ENCODE measurements around the gene RING1. TPM values are rescaled to one million over a fixed set of nuclear protein-coding genes. Genes with fewer than 3 reads are reported as not detected.

The RING1 gene
- total and polyA plus RNA-seq, 3 donors from 2014 or later, result 36.2 to 60.2 (median 38.0) TPM

DNA sequence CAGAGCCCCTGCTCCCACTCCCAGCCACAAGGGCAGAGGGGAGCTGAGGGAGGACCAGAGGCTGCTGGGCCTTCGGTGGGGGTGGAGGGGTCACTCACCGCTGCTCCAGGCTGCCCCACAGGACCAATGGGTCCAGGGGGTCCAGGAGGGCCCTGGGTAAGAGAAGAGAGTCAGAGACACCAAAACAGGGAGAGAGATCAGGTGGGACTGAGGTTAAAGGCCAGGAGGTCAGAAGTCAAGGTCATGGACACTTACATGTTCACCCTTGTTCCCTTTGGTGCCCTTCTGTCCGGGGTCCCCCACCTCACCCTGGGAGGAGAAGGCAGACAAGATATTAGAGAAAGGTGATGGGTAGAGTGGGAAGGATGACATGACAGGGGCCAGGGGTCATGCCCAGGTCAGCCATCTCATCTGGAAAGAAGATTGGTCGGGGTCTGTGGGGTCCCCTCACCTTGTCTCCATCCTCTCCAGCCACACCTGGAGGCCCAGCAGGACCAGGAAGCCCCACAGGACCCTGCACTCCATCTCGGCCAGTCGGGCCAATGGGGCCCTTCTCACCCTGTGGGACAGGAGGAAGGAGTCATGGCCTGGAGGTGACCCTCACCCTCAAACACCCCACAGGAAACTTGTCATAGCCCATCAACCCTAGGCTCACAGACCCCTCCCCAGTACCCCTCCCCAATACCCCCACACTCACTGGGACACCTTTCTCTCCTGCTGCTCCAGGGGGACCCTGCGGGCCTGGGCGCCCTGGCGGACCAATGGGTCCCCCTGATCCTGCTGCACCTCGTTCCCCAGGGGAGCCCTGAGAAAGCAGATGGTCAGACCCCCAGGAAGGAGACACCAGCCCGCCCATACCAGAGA is 37.1 kb upstream of the RING1 start:
- DNase-seq, result no peak
- Histone ChIP-seq H3K9me3 (no peaks in the 10 kb centered on the region), H3K36me3 (ENCODE audit: low read depth, missing control alignments) (no peaks in the 10 kb centered on the region), H3K27ac (no peak overlapping the region), H3K4me3 (no peak overlapping the region), H3K27me3 (no peaks in the 10 kb centered on the region), H3K4me1 (no peaks in the 10 kb centered on the region)
- TF ChIP-seq, protein P1, sequence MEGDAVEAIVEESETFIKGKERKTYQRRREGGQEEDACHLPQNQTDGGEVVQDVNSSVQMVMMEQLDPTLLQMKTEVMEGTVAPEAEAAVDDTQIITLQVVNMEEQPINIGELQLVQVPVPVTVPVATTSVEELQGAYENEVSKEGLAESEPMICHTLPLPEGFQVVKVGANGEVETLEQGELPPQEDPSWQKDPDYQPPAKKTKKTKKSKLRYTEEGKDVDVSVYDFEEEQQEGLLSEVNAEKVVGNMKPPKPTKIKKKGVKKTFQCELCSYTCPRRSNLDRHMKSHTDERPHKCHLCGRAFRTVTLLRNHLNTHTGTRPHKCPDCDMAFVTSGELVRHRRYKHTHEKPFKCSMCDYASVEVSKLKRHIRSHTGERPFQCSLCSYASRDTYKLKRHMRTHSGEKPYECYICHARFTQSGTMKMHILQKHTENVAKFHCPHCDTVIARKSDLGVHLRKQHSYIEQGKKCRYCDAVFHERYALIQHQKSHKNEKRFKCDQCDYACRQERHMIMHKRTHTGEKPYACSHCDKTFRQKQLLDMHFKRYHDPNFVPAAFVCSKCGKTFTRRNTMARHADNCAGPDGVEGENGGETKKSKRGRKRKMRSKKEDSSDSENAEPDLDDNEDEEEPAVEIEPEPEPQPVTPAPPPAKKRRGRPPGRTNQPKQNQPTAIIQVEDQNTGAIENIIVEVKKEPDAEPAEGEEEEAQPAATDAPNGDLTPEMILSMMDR (IDR thresholded peaks at IDR 0.05), result no peak
- no peak for TF ChIP-seq POLR2A (IDR thresholded peaks at IDR 0.05)
- 89% methylated on average over 8 to 11 of the region's 11 CpGs for WGBS, 2 donors
- intact Hi-C loops (cut with DNase I; ENCODE audit: low total_unique reads), result no loop called here

DNA sequence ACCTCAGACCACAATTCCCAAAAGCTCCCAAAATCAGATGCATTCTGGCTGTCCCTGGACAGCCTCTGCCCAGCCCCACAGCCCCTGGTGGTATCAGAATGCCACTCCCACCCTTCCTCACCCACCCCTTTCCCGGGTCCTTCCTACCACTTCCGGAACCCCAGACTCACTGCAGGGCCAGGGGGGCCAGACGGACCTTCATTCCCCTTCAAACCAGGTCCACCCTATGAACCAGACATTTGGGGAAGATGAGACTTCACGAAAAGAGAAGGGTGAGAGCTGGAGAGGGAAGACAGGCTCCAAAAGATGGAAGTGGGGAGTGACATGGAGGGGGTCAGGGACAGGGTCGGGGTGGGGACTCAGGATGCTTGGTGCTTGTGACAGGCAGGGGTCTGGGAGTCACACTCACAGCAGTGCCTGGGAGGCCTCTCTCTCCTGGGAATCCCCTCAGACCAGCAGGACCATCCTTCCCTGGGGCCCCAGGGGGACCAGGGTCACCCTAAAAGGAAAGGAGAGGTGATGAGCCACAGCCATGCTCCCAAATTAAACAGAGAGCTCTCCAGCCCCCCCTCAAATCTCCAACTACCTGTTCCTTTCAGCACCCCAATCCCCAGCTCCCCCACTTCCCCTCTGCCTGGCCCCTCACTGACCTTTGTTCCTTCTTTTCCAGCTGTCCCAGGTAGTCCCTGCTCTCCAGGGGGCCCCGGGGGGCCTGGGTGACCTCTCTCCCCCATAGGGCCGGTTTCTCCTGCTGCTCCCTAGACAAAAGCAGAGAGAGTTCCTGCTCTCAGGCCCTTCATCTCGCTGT is 36.2 kb upstream of the RING1 start:
- intact Hi-C loops (cut with DNase I; ENCODE audit: low total_unique reads), result no loop called here
- no peak for DNase-seq
- H3K9me3 ChIP-seq, result no peaks in the 10 kb centered on the region
- no peaks in the 10 kb centered on the region for H3K4me1 ChIP-seq
- H3K36me3 ChIP-seq (ENCODE audit: low read depth, missing control alignments), result no peaks in the 10 kb centered on the region
- no peak overlapping the region for H3K27ac ChIP-seq
- no peaks in the 10 kb centered on the region for H3K27me3 ChIP-seq
- 79 to 82% methylated on average over 7 to 8 of the region's 8 CpGs for WGBS, 2 donors
- H3K4me3 ChIP-seq, result no peak overlapping the region
- TF ChIP-seq, protein P1 (IDR thresholded peaks at IDR 0.05), result no peak
- no peak for TF ChIP-seq POLR2A (IDR thresholded peaks at IDR 0.05)

DNA sequence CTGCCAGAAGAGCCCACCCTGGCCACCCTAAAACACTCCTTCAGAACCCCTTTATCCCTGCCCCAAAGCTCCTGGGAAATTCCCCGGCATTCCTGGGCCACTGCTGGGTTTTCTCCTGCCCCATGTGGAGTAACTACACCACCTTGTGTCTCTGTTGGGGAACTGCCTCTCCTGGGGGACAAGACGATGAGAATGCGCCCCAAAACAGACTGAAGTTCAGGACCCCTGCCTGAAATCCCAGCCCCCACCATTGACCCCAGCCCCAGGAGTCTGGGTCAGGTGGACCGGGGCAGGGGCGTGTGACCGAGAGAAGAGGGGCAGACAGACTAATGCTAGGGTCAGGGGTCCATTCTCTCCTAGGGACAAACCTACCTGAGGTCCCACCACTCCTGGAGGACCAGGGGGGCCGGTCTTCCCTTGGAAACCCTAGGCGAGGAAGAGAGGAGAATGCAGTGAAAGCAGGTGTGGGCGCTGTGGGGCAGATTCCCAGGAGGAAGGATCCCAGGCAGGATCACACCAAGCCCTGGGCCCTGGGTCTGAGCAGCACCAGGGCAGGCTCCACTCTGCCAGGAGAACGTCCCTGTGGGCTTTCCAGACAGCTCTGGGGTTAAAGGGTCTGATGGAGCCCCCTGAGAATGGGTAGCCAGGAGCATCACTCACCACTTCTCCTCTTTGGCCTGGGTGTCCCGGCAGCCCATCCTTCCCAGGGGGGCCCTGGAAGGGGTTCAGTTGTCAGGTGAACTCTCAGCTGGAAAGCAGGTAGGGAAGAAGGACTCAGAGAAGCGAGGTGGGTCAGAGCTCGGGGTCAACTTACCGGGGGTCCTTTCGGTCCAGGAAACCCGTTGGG is 35.4 kb upstream of the RING1 start:
- H3K27ac ChIP-seq, result no peak overlapping the region
- no peak overlapping the region for H3K4me3 ChIP-seq
- WGBS, 2 donors, result 82 to 85% methylated on average over 14 to 16 of the region's 16 CpGs
- H3K4me1 ChIP-seq, result no peaks in the 10 kb centered on the region
- H3K36me3 ChIP-seq (ENCODE audit: low read depth, missing control alignments), result no peaks in the 10 kb centered on the region
- TF ChIP-seq, protein P1 (IDR thresholded peaks at IDR 0.05), result peak in 2 of 3 experiments; percentile 15 to 33
- no peak for TF ChIP-seq POLR2A (IDR thresholded peaks at IDR 0.05)
- DNase-seq, result no peak
- H3K9me3 ChIP-seq, result no peaks in the 10 kb centered on the region
- intact Hi-C loops (cut with DNase I; ENCODE audit: low total_unique reads), result no loop called here
- H3K27me3 ChIP-seq, result no peaks in the 10 kb centered on the region

DNA sequence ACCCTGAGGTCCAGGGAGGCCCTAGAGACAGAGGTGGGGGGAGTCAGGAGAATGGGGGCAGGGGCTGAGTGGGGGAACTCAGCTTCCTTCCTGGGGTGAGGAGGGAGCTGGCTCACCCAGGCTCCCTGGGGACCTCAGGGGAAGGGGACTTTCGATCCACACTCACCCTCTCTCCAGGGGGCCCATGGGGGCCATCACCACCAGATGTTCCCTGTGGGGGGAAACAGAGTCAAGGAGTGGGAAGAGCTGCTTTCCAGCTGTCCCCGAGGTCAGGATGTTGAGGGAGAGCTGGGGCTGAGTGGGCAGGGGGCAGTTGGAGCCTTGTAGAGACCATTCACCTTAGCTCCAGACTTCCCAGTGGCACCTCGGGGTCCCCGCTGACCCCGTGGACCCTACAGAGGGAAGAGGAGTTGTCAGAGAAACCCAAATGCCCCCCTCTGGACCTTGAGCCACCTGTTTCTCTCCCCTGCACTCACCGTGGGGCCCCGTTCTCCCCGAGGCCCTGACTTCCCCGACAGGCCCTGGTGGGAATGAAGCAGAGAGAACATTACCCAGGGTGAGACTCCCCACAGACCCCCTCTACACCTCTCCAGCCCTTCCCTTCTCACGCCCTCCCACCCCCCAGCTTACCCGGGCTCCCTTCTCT is 34.6 kb upstream of the RING1 start:
- no peaks in the 10 kb centered on the region for H3K27me3 ChIP-seq
- no peaks in the 10 kb centered on the region for H3K36me3 ChIP-seq (ENCODE audit: low read depth, missing control alignments)
- intact Hi-C loops (cut with DNase I; ENCODE audit: low total_unique reads), result no loop called here
- no peak overlapping the region for H3K4me3 ChIP-seq
- TF ChIP-seq, protein P1 (IDR thresholded peaks at IDR 0.05), result no peak
- TF ChIP-seq POLR2A (IDR thresholded peaks at IDR 0.05), result no peak
- DNase-seq, result no peak
- 79 to 82% methylated on average over 9 to 11 of the region's 11 CpGs for WGBS, 2 donors
- no peaks in the 10 kb centered on the region for H3K9me3 ChIP-seq
- H3K4me1 ChIP-seq, result no peaks in the 10 kb centered on the region
- H3K27ac ChIP-seq, result no peak overlapping the region

All from testis (tissue), 3 donors.